GM21529 (cell line): ENCODE measurements around the gene EXOC4.

ENCODE experiments used
- ATAC-seq: cut with Tn5 transposase; IDR thresholded peaks from one replicate; pipeline ENCODE4 v1.9.1; 2021; ENCODE audit not compliant: unreplicated experiment

Gene EXOC4

DNA sequence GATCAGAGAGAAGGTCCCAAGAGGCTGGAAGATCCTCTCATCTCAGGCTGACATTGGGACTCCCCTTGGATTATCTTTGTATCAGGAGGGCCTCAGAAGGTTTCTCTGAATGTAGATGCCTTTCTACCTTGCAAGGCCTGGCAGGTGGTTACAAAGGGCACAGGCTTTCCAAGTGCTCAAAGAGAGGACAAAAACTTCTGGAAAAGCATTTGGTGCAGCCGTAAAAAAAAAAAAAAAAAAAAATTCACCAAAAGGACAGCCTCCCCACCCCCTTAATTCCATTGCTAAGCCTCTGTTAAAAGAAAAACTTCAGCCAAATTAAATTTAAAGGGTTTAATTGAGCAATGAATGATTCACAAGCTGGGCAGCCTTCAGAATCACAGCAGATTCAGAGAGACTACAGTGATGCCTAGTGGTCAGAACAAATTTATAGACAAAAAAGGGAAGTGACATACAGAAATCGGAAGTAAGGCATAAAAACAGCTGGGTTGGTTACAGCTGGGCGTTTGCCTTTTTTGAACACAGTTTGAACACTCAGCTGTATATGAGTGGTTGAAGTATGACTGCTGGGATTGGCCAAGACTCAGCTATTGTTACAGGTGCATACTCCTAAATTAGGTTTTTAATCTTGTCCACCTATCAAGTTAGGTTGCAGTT lies 831.7 kb downstream of the EXOC4 start:
- ATAC-seq, result peak; percentile 66

DNA sequence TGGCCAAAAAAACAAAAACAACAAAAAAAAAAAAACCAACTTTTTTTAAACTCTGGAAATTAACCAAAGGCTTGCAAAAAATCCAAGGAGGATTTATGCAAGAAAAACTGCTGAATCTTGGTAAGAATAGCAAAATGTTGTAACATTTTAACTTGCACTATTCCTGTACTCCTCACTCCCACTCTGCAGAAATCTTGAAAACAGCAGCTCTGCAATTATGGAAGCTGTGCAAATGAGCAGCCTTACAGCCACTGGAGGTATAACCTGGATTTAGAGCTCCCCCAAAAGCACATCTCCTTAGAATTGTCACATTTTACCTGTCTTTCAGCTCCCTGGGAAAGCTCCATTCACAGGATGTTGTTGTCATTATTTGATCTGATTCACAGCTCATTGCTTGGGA lies 832.4 kb downstream of the EXOC4 start:
- no peak for ATAC-seq

GRCh38 chr7:134086998-134087735 lies 834.3 kb downstream of the EXOC4 start:
- ATAC-seq, result no peak

- no peak for ATAC-seq
Observed at GRCh38 chr7:134088199-134088598, 835.3 kb downstream of the EXOC4 start.

DNA sequence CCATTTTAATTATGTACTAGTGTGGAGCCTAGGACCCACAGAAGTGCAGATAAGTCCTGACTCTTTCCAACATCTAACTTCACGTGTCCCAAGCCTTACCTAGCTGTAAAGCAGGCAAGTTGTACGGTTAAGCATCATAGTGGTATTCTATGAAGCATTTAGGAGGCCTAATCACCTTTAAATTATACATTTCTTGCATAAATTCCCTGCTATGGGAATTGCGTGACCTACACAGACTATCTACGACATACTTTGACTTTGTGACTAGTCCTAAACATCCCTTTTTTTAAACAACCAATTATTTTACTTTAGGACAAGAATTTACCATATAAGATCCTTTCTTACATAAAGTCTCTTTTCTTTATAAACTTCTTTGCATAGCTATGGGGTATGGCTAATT lies 836.6 kb downstream of the EXOC4 start:
- ATAC-seq, result no peak

- ATAC-seq, result no peak
Observed at GRCh38 chr7:134098072-134098471, 845.2 kb downstream of the EXOC4 start.

- ATAC-seq, result no peak
Observed at GRCh38 chr7:134101716-134102115, 848.8 kb downstream of the EXOC4 start.

DNA sequence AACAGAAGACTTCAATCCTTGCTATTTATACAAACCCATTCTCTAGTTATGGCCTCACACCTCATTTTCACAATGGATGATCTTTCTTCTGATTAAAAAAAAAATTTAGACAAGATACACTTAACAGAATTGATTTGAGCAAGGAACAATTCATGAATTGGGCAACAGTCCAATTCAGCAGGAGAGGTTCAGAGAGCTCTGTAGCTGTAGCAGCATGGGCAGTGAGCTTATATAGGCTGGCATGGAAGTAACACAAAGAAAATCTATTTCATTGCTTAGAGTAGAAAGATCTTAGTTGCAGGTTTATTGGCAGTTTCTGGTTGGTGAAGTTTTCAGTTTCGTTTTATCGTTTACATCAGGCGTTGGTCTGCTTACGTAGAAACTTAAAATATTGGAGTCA lies 851.3 kb downstream of the EXOC4 start:
- ATAC-seq, result no peak

DNA sequence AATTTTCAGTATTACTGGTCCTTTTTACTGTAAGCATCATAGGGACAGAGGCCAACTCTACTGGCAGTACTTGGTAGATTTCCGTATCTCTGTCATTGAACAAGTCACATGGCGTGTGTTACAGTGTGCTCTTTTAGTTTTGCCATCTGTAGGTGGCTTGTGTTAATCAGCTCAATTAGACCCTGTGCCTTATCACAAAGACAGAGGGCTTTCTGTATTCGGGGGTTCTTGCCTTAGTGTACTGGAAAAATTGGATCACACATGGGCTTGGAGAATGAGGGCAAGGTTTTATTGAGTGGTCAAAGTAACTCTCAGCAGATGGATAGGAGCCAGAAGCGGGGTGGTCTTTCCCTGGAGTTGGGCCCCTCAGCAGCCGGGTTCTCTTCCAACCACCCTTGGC lies 853.0 kb downstream of the EXOC4 start:
- ATAC-seq, result no peak

DNA sequence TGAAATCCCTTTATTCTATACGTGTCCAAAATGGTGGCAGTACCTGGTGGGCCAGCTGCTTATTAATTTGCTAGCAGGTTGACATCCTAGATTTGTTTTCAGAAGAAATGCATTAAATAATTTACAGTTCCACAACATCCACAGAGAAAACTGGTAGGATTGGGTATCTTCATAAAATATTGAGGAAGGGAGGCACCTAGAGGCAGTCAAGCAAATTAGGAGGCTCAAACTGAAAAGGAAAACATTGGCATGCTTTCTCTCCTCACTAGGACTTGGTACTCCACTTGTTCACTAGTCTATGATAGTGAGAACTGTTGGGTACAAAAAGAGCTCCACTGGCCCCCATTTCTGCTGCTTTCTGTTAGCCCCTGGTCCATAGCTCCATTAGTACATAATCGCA lies 855.9 kb downstream of the EXOC4 start:
- ATAC-seq, result no peak

DNA sequence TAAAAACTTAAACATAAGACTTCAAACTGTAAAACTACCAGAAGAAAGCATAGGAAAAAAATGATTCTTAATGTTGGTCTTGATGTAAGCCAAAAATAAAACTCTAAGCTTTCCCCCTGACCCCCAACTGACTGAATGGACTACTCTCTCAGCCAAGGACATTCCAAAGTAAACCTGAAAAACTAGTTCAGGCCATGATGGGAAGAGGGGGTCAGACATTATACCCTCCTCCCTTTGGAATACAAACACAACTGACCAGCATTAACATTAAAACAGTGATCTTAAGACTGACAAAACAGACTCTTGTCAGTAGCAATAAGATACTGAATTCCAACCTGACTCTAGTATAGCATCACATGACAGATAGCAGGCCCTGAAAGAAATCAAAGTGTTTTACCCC lies 860.8 kb downstream of the EXOC4 start:
- ATAC-seq, result no peak

DNA sequence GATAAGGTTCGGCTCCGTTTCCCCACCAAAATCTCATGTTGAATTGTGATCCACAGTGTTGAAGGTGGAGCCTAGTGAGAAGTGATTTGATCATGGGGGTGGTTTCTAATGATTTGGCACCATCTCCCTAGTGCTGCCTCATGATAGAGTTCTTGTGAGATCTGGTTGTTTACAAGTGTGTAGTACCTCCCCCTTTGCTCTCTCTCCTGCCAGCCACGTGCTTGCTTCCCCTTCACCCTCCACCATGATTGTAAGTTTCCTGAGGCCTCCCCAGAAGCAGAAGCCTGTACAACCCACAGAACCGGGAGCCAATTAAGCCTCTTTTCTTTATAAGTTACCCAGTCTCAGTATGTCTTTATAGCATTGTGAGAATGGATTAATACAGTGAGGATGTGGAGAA lies 862.1 kb downstream of the EXOC4 start:
- ATAC-seq, result no peak
